ENCODE results near the gene SCLT1. TPM values are rescaled to one million over a fixed set of nuclear protein-coding genes. Genes with fewer than 3 reads are reported as not detected.

Gene SCLT1
- total RNA-seq, 4 donors from 2014 or later, result 5.2 to 26.0 (median 9.0) TPM

- H3K36me3 ChIP-seq, result peaks cover 0 to 94% of the 10 kb centered on the region in 2 donors
Observed at GRCh38 chr4:128862608-128863311, 230.6 kb downstream of the SCLT1 start.

GRCh38 chr4:128861856-128862518 lies 231.4 kb downstream of the SCLT1 start:
- no peaks in the 10 kb centered on the region for H3K27me3 ChIP-seq
- no peak for ATAC-seq
- H3K27ac ChIP-seq, result no peak overlapping the region
- H3K4me3 ChIP-seq, result no peak overlapping the region
- WGBS, 2 donors (ENCODE audit: low coverage in 1 of 2), result 81 to 84% methylated on average over 3 to 10 of the region's 13 CpGs
- TF ChIP-seq POLR2A (IDR thresholded peaks at IDR 0.05) (no peak), EP300 (IDR thresholded peaks at IDR 0.05) (no peak)
- TF ChIP-seq, protein P1, sequence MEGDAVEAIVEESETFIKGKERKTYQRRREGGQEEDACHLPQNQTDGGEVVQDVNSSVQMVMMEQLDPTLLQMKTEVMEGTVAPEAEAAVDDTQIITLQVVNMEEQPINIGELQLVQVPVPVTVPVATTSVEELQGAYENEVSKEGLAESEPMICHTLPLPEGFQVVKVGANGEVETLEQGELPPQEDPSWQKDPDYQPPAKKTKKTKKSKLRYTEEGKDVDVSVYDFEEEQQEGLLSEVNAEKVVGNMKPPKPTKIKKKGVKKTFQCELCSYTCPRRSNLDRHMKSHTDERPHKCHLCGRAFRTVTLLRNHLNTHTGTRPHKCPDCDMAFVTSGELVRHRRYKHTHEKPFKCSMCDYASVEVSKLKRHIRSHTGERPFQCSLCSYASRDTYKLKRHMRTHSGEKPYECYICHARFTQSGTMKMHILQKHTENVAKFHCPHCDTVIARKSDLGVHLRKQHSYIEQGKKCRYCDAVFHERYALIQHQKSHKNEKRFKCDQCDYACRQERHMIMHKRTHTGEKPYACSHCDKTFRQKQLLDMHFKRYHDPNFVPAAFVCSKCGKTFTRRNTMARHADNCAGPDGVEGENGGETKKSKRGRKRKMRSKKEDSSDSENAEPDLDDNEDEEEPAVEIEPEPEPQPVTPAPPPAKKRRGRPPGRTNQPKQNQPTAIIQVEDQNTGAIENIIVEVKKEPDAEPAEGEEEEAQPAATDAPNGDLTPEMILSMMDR (IDR thresholded peaks at IDR 0.05), result no peak
- H3K4me1 ChIP-seq, result peaks cover 0 to 43% (median 11%) of the 10 kb centered on the region in 3 donors
- H3K9me3 ChIP-seq, result no peaks in the 10 kb centered on the region
- peaks cover 0 to 94% of the 10 kb centered on the region in 2 donors for H3K36me3 ChIP-seq

More at GRCh38 chr4:128862608-128863311, 230.6 kb downstream of the SCLT1 start:
- Histone ChIP-seq H3K4me3 (no peak overlapping the region), H3K9me3 (no peaks in the 10 kb centered on the region), H3K27me3 (no peaks in the 10 kb centered on the region), H3K27ac (peak overlapping the region in 1 of 4 donors; percentile 20), H3K4me1 (peaks cover 0 to 43% (median 11%) of the 10 kb centered on the region in 3 donors)
- ATAC-seq, result no peak
- 53 to 70% methylated on average over 7 to 8 of the region's 14 CpGs for WGBS, 2 donors (ENCODE audit: low coverage in 1 of 2)
- no peak for TF ChIP-seq EP300 (IDR thresholded peaks at IDR 0.05)
- no peak for TF ChIP-seq POLR2A (IDR thresholded peaks at IDR 0.05)
- TF ChIP-seq, protein P1 (IDR thresholded peaks at IDR 0.05), result no peak
- no peak for TF ChIP-seq POLR2AphosphoS5 (IDR thresholded peaks at IDR 0.05)

- Histone ChIP-seq H3K36me3 (peaks cover 0 to 96% of the 10 kb centered on the region in 2 donors), H3K9me3 (no peaks in the 10 kb centered on the region), H3K27ac (peak overlapping the region in 3 of 4 donors; percentile 1 to 48 (median 29)), H3K27me3 (no peaks in the 10 kb centered on the region), H3K4me1 (peaks cover 0 to 43% (median 11%) of the 10 kb centered on the region in 3 donors), H3K4me3 (no peak overlapping the region)
- WGBS, 2 donors (ENCODE audit: low coverage in 1 of 2), result 10 to 18% methylated on average over 3 to 5 of the region's 6 CpGs
- TF ChIP-seq POLR2A (IDR thresholded peaks at IDR 0.05) (no peak), POLR2AphosphoS5 (IDR thresholded peaks at IDR 0.05) (no peak), EP300 (IDR thresholded peaks at IDR 0.05) (no peak)
- TF ChIP-seq, protein P1 (IDR thresholded peaks at IDR 0.05), result no peak
- no peak for ATAC-seq
Observed at GRCh38 chr4:128859887-128860677, 233.3 kb downstream of the SCLT1 start.

GRCh38 chr4:128858879-128859671 lies 234.3 kb downstream of the SCLT1 start:
- peaks cover 0 to 43% (median 11%) of the 10 kb centered on the region in 3 donors for H3K4me1 ChIP-seq
- no peaks in the 10 kb centered on the region for H3K27me3 ChIP-seq
- TF ChIP-seq POLR2AphosphoS5 (IDR thresholded peaks at IDR 0.05), result no peak
- TF ChIP-seq POLR2A (IDR thresholded peaks at IDR 0.05), result no peak
- TF ChIP-seq, protein P1 (IDR thresholded peaks at IDR 0.05), result no peak
- no peak for TF ChIP-seq EP300 (IDR thresholded peaks at IDR 0.05)
- H3K36me3 ChIP-seq, result peaks cover 0 to 96% of the 10 kb centered on the region in 2 donors
- no peak overlapping the region for H3K4me3 ChIP-seq
- peak overlapping the region in 2 of 4 donors; percentile 25 to 31 for H3K27ac ChIP-seq
- WGBS, 2 donors (ENCODE audit: low coverage in 1 of 2), result 58 to 62% methylated on average over 18 of the region's 18 CpGs
- ATAC-seq, result peak; percentile 26
- no peaks in the 10 kb centered on the region for H3K9me3 ChIP-seq

All from gastroesophageal sphincter (tissue), 4 donors.